Gastrocnemius medialis (tissue), 4 donors: ENCODE data around the gene B3GAT1.

Experiments
- CTCF ChIP-seq, 5 experiments: fragments of 450-650 bp in 3 of 5; fragments of 200-600 bp in 2 of 5; sonication (generic) in 2 of 5; IDR thresholded peaks in 4 of 5; conservative IDR thresholded peaks in 1 of 5; 1 replicate in 4 of 5; 2 replicates in 1 of 5; pipeline ENCODE4 v1.5.1; 2016 to 2019; ENCODE audit warnings: antibody characterized with exemption in 5 of 5, mild to moderate bottlenecking in 3 of 5, moderate library complexity in 3 of 5
- POLR2A ChIP-seq, 2 donors: fragments of 450-650 bp; IDR thresholded peaks; one replicate each; pipeline ENCODE4 v1.6.1; 2017; ENCODE audit warnings: antibody characterized with exemption in 2 of 2, mild to moderate bottlenecking in 2 of 2, moderate library complexity in 2 of 2

GRCh38 chr11:134362192-134362901, 49.7 kb downstream of the B3GAT1 start:
- no peak for TF ChIP-seq CTCF (IDR thresholded peaks at IDR 0.05 in 4 of 5, conservative IDR thresholded peaks at IDR 0.05 in 1 of 5)
- TF ChIP-seq POLR2A (IDR thresholded peaks at IDR 0.05) = no peak
